GM21423 (cell line): ENCODE measurements around the gene TGM5.
A peak's percentile ranks its signal among the peaks of the same experiment; 100 is the strongest.
"Not testable (repeated sequence)": the region's sequence is repeated elsewhere in the genome, so short reads cannot be mapped to it uniquely, and the experiment has no call there.

Source experiments
- ATAC-seq: cut with Tn5 transposase; IDR thresholded peaks from one replicate; pipeline ENCODE4 v1.9.1; 2021; ENCODE audit warnings: mild to moderate bottlenecking, moderate library complexity; ENCODE audit not compliant: unreplicated experiment

Gene TGM5

GRCh38 chr15:43276563-43277200 is 10.0 kb upstream of the TGM5 start:
- no peak for ATAC-seq

GRCh38 chr15:43275740-43276562 is 9.2 kb upstream of the TGM5 start:
- ATAC-seq: no peak

GRCh38 chr15:43274136-43274535 is 7.4 kb upstream of the TGM5 start:
- no peak for ATAC-seq

- ATAC-seq: no peak
Observed at GRCh38 chr15:43273243-43273642, 6.5 kb upstream of the TGM5 start.

- ATAC-seq: not testable (repeated sequence)
Observed at GRCh38 chr15:43271908-43272307, 5.2 kb upstream of the TGM5 start.

GRCh38 chr15:43270676-43271306 is 4.1 kb upstream of the TGM5 start:
- peak; percentile 69 for ATAC-seq

GRCh38 chr15:43270113-43270665 is 3.5 kb upstream of the TGM5 start:
- no peak for ATAC-seq

GRCh38 chr15:43268111-43269105 is 1.7 kb upstream of the TGM5 start:
- no peak for ATAC-seq

- ATAC-seq: no peak
Observed at GRCh38 chr15:43267439-43267838, 711 bp upstream of the TGM5 start.

GRCh38 chr15:43266386-43266785 is 342 bp downstream of the TGM5 start:
- ATAC-seq: no peak

GRCh38 chr15:43260011-43260615 is 6.6 kb downstream of the TGM5 start:
- ATAC-seq: no peak

GRCh38 chr15:43258781-43259180 is 7.9 kb downstream of the TGM5 start:
- no peak for ATAC-seq

GRCh38 chr15:43256341-43256740 is 10.4 kb downstream of the TGM5 start:
- ATAC-seq: no peak

- ATAC-seq: no peak
Observed at GRCh38 chr15:43255376-43255775, 11.4 kb downstream of the TGM5 start.

- peak; percentile 47 for ATAC-seq
Observed at GRCh38 chr15:43253431-43254403, 13.0 kb downstream of the TGM5 start.

- ATAC-seq: no peak
Observed at GRCh38 chr15:43251871-43252250, 14.9 kb downstream of the TGM5 start.

GRCh38 chr15:43251185-43251870 is 15.4 kb downstream of the TGM5 start:
- no peak for ATAC-seq

- no peak for ATAC-seq
Observed at GRCh38 chr15:43250785-43251184, 15.9 kb downstream of the TGM5 start.
